MCF 10A (cell line): ENCODE results near the gene PCDH15. TPM values are rescaled to one million over a fixed set of nuclear protein-coding genes. Genes with fewer than 3 reads are reported as not detected.

Experiments
- BruUV-seq: library from RNA; stranded (reverse); fragments of 400-500 nt; replicated peaks from 2 replicates; lab custom pipeline; 2021; lab: Mats Ljungman, UMichigan
- CTCF ChIA-PET: fragments of 300-600 bp; sonication (Branson Sonifier 250); formaldehyde crosslinking; extraction: SDS; loops from one replicate; lab custom pipeline; 2021; ENCODE audit warnings: antibody characterized with exemption, inconsistent platforms; lab: Yijun Ruan, JAX
- POLR2A ChIA-PET: fragments of 300-600, 350-650 bp; sonication (Branson Sonifier 250); formaldehyde crosslinking; extraction: SDS; loops from one replicate; lab custom pipeline; 2020; ENCODE audit warnings: antibody characterized with exemption, inconsistent platforms; lab: Yijun Ruan, JAX
- DNase-seq: peaks from one replicate; pipeline ENCODE4 v3.0.0-alpha.2; 2018; ENCODE audit not compliant: unreplicated experiment
- H3K27ac Mint-ChIP-seq: one replicate; pipeline ENCODE4 v1.8.0; 2022; ENCODE audit warnings: mild to moderate bottlenecking, low read depth, mixed read lengths; ENCODE audit not compliant: unreplicated experiment
- H3K27me3 Mint-ChIP-seq: one replicate; pipeline ENCODE4 v1.8.0; 2022; ENCODE audit warnings: mixed read lengths; ENCODE audit not compliant: insufficient read depth, unreplicated experiment
- H3K36me3 Mint-ChIP-seq: one replicate; pipeline ENCODE4 v1.8.0; 2022; ENCODE audit warnings: mild to moderate bottlenecking, moderate library complexity, mixed read lengths; ENCODE audit not compliant: insufficient read depth, unreplicated experiment
- H3K4me1 Mint-ChIP-seq: one replicate; pipeline ENCODE4 v1.8.0; 2022; ENCODE audit warnings: mixed read lengths; ENCODE audit not compliant: insufficient read depth, unreplicated experiment
- H3K4me3 Mint-ChIP-seq: one replicate; pipeline ENCODE4 v1.8.0; 2022; ENCODE audit warnings: mild to moderate bottlenecking, moderate library complexity, mixed read lengths; ENCODE audit not compliant: unreplicated experiment
- H3K9me3 Mint-ChIP-seq: one replicate; pipeline ENCODE4 v1.8.0; 2022; ENCODE audit warnings: mixed read lengths; ENCODE audit not compliant: unreplicated experiment
- intact Hi-C: fragments of 100-400 bp; cut with micrococcal nuclease; formaldehyde crosslinking; loops from 2 replicates; pipeline ENCODE4 v1.14.1; 2022
- total RNA-seq: library from RNA; stranded (reverse); gene quantifications from 2 replicates; pipeline ENCODE4 v1.2.3, GENCODE V29; 2022
- TF ChIP-seq, protein P1 (sequence below): fragments of 200-600 bp; IDR thresholded peaks from one replicate; pipeline ENCODE4 v1.8.0; 2022; ENCODE audit warnings: antibody characterized with exemption, mild to moderate bottlenecking; ENCODE audit not compliant: unreplicated experiment

Gene PCDH15
- total RNA-seq, 1 experiment from 2014 or later = not detected

DNA sequence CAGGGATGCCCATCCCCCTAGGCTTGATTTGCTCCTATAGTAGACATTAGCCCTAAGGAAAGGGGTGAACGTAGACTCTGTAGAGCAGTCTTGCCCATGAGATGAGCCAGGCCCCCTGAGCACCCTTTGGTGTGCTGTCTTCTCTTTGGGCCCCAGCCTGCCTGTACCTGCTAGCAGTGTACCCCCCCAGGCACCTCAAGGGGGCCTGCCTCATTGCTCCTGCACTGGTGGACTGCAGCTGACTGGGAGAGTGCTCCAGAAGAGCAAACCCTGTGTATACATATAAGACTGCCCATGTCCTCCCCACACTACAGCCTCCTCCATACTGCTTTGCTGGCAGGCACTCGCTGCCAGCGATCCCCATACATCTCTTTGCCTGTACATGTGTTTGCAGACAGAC is 206.7 kb downstream of the PCDH15 start:
- no TSS peak for BruUV-seq
- H3K36me3 Mint-ChIP-seq = no peaks in the 10 kb centered on the region
- peaks cover 45% of the 10 kb centered on the region for H3K27me3 Mint-ChIP-seq
- ChIA-PET POLR2A (no interaction called here), CTCF (interaction anchor here (0.7 to 0.8 kb wide), 2 partner anchors 105 to 390 kb away, joined by 3 to 4 read pairs; no protein-coding TSS in a partner anchor)
- no peaks in the 10 kb centered on the region for H3K4me1 Mint-ChIP-seq
- H3K9me3 Mint-ChIP-seq = no peaks in the 10 kb centered on the region
- intact Hi-C loops = no loop called here
- no peak overlapping the region for H3K4me3 Mint-ChIP-seq
- no peak for DNase-seq
- TF ChIP-seq, protein P1, sequence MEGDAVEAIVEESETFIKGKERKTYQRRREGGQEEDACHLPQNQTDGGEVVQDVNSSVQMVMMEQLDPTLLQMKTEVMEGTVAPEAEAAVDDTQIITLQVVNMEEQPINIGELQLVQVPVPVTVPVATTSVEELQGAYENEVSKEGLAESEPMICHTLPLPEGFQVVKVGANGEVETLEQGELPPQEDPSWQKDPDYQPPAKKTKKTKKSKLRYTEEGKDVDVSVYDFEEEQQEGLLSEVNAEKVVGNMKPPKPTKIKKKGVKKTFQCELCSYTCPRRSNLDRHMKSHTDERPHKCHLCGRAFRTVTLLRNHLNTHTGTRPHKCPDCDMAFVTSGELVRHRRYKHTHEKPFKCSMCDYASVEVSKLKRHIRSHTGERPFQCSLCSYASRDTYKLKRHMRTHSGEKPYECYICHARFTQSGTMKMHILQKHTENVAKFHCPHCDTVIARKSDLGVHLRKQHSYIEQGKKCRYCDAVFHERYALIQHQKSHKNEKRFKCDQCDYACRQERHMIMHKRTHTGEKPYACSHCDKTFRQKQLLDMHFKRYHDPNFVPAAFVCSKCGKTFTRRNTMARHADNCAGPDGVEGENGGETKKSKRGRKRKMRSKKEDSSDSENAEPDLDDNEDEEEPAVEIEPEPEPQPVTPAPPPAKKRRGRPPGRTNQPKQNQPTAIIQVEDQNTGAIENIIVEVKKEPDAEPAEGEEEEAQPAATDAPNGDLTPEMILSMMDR = no peak
- no peak overlapping the region for H3K27ac Mint-ChIP-seq

- intact Hi-C loops = no loop called here
- no TSS peak for BruUV-seq
- CTCF ChIA-PET = no interaction called here
- DNase-seq = no peak
- POLR2A ChIA-PET = no interaction called here
- H3K27ac Mint-ChIP-seq = no peak overlapping the region
- TF ChIP-seq, protein P1 = no peak
- no peak overlapping the region for H3K4me3 Mint-ChIP-seq
- peaks cover 22% of the 10 kb centered on the region for H3K27me3 Mint-ChIP-seq
- H3K36me3 Mint-ChIP-seq = no peaks in the 10 kb centered on the region
- H3K9me3 Mint-ChIP-seq = no peaks in the 10 kb centered on the region
- H3K4me1 Mint-ChIP-seq = no peaks in the 10 kb centered on the region
Observed at GRCh38 chr10:54587971-54588370, 213.1 kb downstream of the PCDH15 start.

DNA sequence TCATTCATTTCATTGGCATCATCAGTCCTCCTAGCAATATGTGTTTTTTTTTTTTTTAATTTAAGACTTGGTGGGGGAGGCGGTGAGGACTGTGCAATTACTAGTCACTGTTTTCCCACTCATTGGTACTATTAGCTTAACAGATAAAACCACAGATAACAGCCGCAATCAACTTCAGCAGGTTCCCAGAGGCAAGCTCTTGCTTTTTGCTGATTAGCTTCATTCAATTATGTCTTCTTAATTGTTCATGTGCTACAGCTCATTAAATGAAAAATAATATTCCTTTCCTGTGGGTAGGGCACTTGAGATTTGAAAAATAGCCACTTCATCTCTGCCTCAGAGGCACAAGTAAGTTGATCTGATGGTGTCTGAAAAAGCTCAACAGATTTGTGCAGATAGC is 215.5 kb downstream of the PCDH15 start:
- no TSS peak for BruUV-seq
- no peaks in the 10 kb centered on the region for H3K9me3 Mint-ChIP-seq

GRCh38 chr10:54577682-54578081 is 223.3 kb downstream of the PCDH15 start:
- no peak overlapping the region for H3K4me3 Mint-ChIP-seq
- H3K27me3 Mint-ChIP-seq = peaks cover 11% of the 10 kb centered on the region
- CTCF ChIA-PET = no interaction called here
- no peak for DNase-seq
- H3K36me3 Mint-ChIP-seq = no peaks in the 10 kb centered on the region
- intact Hi-C loops = no loop called here
- POLR2A ChIA-PET = no interaction called here
- no TSS peak for BruUV-seq
- no peak overlapping the region for H3K27ac Mint-ChIP-seq
- H3K9me3 Mint-ChIP-seq = no peaks in the 10 kb centered on the region
- TF ChIP-seq, protein P1 = no peak
- H3K4me1 Mint-ChIP-seq = no peaks in the 10 kb centered on the region

More for the DNA sequence above, 215.5 kb downstream of the PCDH15 start:
- no peak for DNase-seq
- Mint-ChIP-seq H3K36me3 (no peaks in the 10 kb centered on the region), H3K27me3 (peaks cover 22% of the 10 kb centered on the region), H3K27ac (no peak overlapping the region), H3K4me1 (no peaks in the 10 kb centered on the region), H3K4me3 (no peak overlapping the region)
- TF ChIP-seq, protein P1 = no peak
- POLR2A ChIA-PET = interaction anchor here (0.6 kb wide), 1 partner anchor 14 kb away, joined by 3 read pairs; no protein-coding TSS in a partner anchor
- intact Hi-C loops = no loop called here
- CTCF ChIA-PET = interaction anchor here (0.7 kb wide), 1 partner anchor 129 kb away, joined by 3 read pairs; no protein-coding TSS in a partner anchor
